Measurements from ENCODE around the gene CASKIN1.
A peak's percentile ranks its signal among the peaks of the same experiment; 100 is the strongest.

CASKIN1 gene

DNA sequence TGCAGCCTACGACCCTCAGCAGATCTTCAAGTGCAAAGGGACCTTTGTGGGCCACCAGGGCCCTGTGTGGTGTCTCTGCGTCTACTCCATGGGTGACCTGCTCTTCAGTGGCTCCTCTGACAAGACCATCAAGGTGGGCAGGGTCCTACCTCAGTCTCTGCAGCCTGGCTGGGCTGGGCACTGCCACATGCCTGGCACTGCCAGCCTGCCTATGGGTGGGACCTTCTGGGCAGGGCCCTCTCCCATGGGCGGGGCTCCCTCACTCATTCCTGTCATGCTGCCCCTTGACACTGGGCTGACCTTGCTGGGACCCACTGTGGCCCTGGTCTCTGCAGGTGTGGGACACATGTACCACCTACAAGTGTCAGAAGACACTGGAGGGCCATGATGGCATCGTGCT is 22.5 kb downstream of the CASKIN1 start:
- no peak for DNase-seq

DNA sequence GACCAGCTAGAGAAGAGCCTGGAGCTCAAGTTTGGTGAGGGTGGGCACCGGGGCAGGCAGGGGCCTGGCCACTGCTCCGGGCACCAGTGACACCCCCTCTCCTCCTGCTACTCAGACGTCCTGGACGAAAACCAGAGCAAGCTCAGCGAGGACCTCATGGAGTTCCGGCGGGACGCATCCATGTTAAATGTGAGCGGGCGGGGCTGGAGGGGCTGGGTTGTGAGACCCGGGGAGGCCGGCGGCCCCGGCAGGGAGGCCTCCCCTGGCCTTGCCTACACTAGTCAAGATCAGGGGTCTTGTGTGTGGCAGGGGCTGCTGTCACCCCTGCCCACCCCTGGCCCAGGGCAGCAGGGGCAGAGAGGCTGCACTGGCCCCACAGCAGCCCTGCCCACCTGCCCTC is 23.0 kb downstream of the CASKIN1 start:
- DNase-seq, result no peak

DNA sequence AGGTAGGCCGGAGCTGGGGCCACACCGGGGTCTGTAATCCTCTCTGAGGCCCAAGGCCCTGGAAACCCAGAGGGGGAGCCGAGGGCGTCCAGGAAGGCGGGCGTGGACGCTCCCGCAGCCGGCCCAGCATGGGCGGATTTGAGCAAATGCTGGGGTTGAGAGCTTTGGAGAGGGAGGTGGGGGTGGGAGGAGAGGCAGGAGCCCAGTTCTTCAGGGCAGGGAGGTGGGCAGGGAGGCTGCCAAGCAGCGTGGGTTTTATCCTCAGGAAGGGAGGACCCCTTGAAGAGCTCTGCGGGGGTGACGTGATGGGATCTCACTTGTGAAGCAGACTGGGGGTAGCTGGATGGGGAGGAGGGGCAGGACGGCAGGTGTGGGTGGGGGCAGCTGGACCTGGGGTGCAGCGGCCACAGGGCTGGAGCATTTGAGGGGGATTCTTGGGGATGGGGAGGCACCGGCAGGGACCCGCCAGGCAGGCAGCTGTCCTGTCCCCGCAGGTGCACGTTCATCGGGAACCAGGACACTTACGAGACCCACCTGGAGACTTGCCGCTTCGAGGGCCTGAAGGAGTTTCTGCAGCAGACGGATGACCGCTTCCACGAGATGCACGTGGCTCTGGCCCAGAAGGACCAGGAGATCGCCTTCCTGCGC is 23.6 kb downstream of the CASKIN1 start:
- DNase-seq, result no peak

DNA sequence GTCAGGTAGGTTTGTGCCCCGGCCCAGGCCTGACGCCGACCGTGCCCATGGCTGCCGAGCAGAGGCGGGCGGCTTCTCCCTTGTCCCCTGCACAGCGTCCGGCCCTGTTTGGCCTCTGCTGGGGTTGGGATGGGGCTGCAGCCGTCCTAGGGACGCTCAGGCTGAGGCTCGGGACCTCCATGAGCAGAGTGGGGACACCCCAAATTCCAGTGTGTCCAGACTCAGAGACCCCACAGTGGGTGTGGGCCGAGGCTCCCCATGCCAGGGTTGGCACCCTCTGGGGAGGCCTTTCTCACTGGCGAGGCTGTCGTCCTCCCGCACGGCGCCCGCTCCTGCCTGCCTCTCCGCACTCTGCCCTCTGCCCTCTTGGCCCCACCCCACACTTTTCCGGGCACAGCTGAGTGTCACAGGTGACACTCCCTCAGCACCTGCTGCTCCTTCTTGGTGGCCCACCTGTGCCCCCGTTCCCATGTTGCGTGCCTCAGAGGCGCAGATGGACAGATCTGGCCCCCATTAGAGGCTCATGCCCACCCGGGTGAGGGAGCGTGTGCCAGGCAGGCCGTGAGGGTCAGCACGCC is 24.7 kb downstream of the CASKIN1 start:
- no peak for DNase-seq

DNA sequence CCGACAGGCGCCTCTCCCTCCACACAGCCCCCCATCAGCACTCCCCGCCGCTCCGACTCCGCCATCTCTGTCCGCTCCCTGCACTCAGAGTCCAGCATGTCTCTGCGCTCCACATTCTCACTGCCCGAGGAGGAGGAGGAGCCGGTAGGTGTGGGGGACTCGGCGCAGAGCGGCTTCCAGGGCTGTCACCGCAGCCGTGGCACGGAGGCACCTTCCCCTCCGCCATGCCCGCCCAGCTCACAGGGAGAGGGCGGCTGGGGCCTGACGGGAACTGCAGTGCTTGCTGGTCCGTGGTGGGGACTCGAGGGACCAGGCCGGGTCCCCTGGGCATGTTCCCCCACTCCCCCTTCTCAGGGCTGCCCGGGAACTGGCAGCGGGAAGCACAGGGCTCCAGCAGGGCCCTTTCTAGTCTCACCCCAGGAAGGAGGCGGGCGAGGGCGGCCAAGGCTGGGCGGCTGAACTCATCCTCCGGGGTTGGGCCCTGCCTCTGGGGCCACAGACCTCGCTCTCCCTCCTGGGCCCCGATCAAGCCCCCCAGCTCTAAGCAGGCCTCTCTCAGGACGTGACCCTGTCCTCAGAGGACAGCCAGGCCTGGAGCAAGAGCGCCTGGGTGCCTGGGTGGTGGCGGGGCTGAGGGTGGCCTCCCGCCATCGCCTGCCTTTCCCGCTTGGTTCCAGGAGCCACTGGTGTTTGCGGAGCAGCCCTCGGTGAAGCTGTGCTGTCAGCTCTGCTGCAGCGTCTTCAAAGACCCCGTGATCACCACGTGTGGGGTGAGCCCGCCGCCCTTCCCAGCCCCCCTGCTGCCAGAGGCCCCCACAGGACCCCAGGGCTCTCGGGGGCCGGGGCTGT is 25.6 kb downstream of the CASKIN1 start:
- DNase-seq, result no peak

DNA sequence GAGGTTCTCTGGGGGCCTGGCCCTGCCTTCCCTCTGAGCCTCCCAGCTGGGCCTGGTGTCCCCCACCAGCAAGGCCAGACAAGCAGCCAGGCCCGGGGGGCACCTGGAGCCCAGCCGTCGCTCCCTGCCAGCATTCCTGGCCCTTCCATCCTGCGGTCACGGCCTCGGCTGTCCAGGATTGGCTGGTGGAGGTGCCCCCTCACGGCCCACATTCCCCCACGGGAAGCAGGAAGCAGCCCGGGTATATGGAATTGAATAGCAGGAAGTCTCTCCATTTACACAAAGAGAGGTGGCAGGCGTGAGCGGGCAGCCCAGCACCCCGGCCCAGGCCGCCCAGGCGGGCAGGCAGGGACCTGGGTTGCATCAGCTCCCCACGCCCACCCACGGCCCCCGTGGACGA is 26.3 kb downstream of the CASKIN1 start:
- DNase-seq, result no peak

DNA sequence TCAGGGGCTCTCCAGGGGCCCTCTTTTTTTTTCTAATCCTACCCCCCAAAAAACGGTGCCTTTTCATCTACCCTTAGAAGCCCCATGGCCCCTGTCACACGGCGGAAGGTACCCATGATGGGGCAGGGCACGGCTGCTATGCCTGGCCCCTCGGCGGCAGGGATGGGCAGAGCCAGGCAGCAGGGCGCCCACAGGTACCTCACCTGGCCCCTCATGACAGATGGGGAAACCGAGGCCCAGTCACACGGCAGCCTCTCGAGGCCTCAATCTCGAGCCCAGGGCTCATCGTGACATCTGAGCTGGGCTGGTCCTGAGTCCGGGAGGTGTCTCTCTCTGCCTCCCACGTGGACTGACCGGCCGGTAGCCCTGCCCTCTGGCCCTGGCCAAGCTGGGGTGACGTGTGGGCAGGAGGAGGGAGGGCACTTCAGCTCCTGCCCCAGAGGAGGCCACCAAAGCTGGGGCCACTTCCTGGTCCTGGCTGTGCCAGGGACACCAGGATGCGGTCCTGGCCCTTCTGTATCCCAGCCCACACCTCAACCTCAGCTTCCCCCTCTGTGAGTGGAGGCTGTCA is 29.3 kb downstream of the CASKIN1 start:
- no peak for DNase-seq

DNA sequence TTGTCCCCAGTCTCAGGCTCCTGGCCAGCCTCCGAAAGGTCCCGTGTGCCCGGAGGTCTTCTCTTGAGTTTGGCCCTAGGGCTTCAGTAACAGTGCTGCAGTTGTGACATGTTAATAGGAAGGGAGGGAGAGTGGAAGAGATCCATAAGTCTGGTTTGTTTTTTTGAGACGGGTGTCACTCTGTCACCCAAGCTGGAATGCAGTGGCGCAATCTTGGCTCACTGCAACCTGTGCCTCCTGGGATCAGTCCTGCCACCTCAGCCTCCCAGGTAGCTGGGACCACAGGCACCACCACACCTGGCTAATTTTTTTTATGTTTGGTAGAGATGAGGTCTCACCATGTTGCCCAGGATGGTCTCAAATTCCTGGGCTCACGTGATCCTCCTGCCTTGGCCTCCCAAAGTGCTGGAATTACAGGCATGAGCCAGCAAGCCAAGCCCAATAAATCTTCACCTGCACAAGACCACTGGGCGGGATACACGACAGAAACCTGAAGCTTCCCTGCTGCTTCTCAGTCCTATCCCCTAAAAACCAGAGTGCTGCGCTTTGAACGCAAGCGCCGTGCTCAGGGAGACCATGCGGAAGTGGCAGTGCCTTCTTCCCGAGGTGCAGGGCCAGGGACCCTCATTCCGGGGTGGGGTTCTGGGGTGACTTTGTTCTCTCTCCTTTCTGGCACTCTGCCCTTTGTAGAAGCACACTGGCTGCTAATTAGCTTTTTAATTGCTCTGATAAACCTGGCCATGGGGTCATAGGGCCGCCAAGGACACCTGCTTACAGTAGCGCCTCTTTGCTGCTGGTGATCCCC is 29.9 kb downstream of the CASKIN1 start:
- no peak for DNase-seq

DNA sequence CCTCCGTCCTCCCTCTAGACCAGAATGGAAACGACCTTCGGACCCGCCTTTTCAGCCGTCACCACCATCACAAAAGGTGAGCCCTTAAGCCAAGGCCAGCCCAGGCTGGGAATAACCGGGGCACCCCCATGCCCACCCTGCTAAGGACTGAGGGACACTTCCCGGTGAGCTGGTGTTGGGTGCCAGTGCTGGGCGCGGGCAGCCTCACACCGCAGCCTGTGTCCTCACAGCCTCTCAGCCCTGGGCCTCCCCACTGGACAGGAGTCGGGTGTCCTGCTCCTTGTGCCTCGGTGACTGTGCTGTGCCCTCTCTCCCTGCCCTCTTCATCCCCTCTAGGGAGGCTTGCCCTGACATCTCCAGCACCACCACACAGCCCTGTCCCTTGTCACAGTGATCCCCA is 30.5 kb downstream of the CASKIN1 start:
- no peak for DNase-seq

DNA sequence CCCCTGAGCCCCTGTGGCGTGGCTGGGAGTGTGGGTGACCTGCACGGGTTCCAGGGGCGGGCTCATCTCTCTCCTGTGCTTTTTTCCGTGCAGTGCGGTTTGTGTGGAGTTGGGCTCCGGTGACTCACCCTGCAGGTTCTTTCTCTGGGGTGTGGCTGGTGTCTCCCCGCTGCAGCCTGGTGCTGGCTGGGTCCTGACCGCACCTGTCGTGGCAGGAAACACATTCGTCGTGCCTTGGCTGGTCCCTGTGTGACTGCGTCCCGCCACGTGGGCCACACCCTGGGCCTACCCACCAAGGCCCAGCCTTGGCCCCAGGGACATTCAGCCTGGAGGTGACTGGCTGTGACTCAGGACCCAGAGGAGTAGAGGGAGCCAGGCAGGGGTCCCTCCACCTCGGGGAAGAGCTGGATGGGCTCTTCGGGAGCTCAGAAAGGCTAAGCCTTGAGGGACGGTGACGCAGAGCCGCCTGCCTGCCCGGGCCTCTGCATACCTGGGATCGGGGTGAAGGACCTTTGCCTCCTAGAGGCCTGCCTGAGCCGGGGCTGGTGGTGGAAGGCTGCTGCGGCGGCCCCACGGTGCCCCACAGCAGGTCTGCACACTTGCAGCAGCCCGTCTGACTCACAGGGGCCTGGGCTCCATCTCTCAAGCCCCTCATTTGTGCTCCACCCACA is 33.1 kb downstream of the CASKIN1 start:
- no peak for DNase-seq

DNA sequence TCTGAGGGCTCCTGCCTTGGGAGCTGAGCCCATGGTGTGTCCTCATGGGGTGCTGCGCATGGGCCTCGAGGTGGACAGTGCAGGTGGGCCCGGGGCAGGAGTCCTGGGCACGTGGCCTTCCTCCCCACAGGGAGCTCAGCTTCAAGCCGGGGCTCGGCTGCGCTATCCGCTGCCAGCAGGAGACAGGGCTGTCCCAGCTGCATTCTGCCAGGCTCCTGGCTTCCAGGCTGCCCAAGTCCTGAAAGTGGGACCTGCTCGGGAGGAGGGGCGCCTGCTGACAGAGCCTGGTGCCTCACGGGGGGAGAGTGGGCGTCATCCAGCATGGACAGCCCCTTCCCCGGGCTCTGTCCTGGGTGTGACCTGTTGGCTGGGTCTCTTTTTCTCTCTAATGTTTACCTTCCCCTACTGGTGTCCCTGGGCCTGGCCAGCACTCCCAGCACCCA is 33.7 kb downstream of the CASKIN1 start:
- no peak for DNase-seq

DNA sequence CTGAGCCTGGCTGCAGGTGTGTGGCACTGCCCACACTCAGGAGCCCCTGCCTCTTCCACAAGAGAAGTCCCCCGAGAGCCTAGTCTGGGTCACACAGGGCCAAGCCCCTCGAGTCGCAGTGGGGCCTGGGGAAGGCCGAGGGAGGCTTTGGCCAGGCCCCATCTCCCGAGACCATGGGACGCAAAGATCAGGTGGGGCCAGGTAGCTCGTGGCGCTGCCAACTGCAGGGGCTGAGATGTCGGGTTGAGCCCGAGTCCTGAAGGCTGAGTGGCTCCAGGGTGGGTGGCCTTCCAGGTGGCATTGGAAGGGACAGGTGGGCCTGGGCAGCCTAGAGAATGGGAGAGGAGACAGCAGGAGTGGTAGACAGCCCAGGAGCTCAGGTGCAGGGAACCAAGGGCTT is 34.5 kb downstream of the CASKIN1 start:
- DNase-seq, result no peak

DNA sequence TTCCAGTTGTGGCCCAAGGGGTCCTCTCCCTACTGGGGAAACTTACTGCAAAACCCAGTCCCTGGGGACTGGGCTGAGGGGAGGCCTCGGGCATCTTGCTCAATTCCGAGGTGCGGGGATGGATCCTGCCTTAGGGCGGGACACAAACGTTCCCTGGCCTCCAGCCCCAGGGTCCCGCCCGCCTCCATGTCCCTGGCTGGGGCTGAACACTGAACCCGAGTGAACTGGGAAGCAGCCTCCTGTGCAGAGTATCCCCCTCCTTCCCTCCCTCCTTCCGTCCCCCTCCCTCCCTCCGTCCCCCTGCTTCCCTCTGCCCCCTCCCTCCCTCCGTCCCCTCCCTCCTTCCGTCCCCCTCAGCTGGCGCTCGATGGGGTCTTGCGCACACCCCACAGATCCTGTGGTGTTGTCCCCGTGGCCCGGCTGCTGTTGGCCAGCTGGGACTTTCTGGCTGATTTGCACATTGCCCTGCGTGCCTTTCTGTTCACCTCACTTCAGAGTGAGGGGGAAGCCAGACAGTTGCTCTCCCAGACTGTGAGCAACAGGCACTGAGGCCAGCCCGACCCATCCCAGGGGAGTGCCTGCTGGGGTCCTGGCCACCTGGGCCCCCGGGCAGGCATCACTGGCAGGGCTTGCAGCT is 35.4 kb downstream of the CASKIN1 start:
- DNase-seq, result no peak

DNA sequence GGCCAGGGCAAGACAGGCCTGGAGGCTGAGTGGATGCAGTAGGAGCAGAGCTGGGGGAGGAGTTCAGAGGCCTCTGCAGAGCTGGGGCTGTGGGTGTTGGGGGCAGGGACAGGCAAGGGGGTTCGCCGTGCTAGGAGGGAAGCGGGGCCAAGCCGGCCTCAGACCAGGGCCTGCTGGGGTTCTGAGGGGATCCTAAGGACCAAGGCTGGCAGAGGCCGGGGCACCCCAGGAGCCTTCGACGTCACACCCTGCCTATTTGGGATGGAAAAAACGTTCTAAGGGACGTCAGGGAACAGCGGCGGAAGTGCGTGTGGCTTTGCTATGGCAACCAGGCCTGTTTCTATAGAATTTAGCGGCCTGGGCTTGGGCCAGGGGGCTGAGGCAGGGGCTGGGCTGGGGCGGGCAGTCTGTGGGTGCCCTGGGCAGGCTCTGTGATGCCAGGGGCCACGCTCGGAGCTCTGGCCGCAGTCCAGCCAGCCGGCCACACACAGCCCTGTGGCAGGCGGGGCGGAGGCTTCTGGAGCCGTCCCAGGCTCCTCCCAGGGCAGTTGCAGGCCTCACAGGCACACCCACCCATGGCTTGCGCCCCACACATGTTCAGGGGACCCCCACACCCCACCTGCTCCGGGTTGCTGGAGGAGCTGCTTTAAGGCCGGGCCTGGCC is 37.1 kb downstream of the CASKIN1 start:
- no peak for DNase-seq

DNA sequence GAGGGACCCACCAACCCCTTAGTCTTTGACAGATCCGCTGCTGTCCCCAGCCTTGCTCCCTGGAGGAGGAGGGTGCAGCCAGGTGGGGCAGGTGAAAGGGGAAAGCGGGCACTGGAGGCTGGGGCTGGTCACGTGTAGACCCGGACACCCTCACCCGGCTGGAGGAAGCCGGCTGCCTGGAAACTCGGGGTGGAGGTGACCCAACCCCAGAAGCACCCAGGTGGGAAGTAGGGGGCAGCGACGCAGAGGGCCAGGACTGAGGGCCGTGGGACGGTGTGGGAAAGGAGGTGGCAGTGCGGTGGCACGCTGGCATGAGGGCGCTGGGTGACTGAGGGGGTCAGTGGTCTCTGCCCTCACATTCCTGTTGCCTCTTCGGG is 38.2 kb downstream of the CASKIN1 start:
- DNase-seq, result no peak

DNA sequence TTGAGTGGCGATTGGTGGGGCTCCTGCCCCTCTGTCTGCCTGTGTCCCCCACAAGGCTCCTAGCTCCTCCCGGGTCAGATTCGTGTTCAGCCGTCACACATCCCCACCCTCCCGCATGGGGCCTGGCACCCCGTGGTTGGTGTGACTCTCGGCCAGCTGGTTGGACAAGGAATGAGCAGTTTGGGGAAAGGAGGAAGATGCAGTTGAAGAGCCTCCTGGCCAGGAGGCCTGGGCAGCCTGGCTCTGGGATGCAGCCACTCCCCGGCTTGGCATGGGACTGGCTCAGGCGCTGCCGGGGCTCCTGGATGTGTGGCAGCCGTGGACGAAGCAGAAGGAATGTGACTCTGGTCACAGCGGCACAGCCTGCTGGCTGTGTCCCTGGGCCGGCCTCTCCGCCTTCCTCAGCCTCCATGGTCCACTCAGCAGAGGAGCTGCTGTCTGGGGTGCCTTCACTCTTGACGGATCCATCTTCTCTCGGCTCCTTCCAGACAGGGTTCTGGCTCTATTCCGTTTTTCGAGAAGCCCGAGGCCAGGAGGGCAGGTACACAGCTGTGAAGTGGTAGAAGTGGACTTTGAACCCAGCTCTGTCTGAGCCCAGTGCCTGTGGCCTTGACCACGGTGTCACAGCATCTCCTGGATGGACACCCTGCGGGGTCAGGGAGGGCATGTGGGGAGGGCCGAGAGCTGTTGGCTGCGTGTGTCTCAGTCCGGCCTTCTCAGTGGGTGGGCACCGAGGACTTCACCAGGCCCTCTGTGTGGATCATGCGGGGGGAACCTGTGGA is 38.7 kb downstream of the CASKIN1 start:
- no peak for DNase-seq

DNA sequence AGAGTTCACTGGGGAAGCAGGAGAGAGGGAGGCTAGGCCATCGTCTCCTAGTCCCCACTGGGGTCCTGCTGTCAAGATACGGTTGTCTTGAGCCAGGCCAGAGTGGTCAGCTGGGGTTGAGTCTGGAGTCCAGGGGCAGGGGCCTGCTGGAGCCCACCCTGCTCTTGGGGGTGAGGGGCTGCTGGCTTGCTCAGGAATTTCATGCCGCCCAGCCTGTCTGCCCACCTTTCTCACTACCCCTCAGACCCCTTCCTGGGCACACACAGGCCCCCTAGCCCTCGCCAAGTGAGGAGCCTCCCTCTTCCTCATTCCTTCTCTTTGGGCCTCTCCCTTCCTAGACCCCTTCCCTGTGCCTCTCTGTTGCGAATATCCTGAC is 39.6 kb downstream of the CASKIN1 start:
- no peak for DNase-seq

DNA sequence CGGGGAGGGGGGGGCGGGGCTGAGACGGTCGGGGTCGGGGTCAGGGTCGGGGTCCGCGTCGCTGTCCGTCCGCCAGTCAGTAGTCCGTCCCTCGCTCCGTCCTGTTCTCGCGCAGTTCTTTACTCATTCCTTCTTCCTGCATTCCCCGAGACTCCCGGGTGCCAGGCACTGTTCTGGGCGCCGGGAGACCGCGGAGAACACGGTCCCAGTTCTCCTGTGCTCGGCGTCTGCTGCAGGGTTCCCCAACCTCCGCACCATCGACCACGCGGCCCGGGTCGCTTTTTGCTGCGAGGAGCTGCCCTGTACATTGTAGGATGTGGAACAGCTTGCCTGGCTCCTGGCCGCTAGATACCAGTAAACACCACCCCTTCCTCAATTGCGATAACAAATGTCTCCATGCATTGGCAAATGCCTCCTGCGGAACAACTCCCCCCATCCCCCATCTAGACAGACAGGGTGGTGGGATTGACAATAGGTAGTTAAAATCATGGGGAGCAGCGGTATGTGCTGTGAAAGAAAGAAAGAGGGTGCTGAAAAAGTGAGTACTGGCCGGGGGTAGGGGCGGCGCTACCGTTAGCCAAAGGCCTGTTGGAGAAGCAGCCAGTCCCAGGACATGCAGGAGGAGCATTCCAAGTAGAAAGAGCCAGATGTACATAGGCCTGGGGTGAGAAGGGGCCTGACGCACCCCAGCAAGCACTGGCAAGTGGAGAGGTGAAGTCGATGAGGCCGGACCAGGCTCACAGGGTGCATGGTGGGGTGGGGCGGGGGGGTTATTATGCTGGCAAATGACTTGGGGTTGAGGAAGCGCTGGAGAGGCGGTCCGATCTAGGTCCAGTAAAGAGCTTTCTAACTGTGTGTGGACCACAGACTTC is 40.2 kb downstream of the CASKIN1 start:
- DNase-seq, result peak; percentile 68

Data from activated CD8-positive, alpha-beta memory T cell treated with anti-CD3 and anti-CD28 coated beads for 24 hours (primary cell).